Middle frontal gyrus (tissue), 1 donor: ENCODE measurements around the gene CCDC157.

Experiments used
- DNase-seq: peaks from one replicate; pipeline ENCODE4 v3.0.0-alpha.2; 2015; ENCODE audit warnings: low spot score; ENCODE audit errors: extremely low spot score

The CCDC157 gene

DNA sequence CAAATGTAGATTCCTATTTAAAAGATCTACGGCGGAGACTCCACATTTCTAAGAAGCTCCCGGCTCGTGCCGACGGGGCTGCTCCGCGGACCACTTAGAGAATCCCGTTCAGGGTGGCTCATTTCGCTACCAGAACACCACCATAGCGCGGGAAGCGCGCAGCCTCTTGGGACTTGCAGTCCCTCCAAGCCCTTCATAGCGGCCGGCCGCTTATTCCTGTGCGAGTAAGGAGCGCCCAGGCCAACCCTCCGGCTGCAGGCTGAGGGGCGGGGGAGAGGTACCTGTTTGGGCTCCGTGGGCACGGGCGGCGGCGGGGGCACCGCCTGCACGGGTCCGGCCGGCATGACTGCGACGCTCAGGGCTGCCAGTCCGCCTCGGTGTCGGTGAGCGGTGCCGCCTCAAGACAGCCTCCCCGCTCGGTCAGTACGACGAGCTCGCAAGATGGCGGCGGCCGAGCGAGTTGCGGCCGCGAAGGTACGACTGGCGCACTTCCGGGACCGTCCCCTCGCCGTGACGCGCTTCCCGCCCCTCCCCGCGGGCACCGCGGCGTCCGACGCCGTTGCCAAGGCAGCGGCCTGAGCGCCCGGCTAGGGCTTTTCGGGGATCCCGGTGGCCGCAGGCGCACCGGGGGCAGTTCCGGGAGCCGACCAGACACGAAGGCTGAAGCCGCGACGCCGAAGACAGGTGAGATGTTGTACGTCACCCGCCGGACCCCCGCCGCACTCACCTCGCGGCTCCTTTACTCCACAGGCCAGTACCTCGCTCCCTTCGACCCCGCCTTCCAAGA is at the start of gene CCDC157, which contains the start of gene SF3A1:
Gene CCDC157, plus strand, starts transcription at position 559 of the 787 bp plus-strand sequence. CDS start 8,994 bp downstream, outside the sequence.
Gene SF3A1, minus strand, starts transcription at position 446 of the 787 bp plus-strand sequence. Its CDS starts 102 bp downstream, at position 344.
- peak; percentile 91 for DNase-seq

DNA sequence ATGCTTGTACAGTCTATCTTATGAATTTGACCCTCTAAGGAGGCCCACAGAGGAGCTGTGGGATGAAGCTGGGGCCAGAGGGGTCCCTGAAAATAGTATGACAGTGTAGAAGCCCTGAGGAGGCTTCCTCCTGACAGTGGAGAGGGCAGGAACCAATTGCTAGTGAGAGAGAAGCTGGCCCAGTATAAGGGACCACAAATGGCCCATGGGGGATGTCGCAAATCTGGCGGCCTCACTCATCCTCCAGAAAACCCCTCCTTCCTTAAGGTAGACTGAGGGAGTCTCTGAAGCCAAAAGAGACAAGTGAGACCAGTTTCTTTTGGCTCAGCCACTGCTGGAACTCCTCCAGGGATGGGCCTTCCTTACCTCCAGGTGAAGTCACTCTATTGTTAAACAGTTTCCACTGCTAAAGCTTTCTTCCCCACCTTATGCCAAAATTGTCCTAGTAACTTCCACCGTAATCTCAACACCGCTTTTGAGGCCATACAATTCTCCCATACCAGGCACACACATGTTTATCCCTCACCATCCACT is 49.7 kb upstream of the CCDC157 start:
- no peak for DNase-seq

DNA sequence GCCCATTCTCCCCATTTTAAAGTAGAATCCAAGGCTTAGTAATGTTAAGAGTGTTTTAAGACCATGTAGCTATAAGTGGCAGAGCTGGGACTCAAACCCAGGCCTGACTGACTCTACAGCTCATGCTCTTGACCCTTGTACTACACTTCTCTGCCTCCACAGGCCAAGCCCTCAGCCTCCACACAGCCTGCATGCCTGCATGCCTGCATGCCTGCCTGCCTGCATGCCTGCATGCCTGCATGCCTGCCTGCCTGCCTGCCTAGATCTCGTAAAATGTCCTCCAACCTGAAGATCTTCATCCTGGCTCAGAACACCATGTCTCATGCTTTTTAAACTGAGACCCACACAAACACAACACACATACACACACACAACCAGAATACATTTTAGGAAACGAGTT is 48.7 kb upstream of the CCDC157 start:
- DNase-seq: no peak

DNA sequence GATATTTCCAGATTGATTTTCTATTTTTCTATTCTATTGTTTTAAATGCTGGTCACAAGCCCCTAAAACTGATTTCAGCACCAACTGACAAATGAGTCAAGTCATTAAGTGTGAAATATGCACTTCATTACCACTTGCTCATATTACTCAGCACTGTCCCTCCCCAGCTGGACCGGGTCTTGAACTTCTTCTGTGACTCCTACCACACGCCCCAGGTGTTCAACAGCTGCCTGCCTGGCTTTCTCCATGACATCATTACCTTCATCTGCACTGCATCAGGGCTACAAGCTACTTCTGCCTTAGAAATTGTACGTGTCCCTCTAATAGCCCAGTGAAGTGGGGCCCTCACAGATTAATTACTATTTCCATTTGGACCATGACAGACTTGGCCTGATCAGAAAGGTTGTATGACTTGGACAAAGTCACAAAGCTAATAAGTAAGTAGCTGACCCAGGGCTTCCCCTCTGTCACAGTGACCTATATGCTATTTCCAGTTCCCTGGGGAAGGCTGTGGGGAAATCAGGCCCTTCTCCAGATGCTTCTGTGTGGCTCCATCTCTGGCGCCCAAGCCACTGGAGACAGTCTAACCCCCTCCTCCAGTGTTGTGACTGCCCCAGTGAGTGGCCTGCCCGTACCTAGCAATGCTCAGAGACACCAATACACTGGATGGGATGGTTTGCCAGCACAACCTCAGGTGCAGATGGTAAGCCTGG is 48.1 kb upstream of the CCDC157 start:
- no peak for DNase-seq

DNA sequence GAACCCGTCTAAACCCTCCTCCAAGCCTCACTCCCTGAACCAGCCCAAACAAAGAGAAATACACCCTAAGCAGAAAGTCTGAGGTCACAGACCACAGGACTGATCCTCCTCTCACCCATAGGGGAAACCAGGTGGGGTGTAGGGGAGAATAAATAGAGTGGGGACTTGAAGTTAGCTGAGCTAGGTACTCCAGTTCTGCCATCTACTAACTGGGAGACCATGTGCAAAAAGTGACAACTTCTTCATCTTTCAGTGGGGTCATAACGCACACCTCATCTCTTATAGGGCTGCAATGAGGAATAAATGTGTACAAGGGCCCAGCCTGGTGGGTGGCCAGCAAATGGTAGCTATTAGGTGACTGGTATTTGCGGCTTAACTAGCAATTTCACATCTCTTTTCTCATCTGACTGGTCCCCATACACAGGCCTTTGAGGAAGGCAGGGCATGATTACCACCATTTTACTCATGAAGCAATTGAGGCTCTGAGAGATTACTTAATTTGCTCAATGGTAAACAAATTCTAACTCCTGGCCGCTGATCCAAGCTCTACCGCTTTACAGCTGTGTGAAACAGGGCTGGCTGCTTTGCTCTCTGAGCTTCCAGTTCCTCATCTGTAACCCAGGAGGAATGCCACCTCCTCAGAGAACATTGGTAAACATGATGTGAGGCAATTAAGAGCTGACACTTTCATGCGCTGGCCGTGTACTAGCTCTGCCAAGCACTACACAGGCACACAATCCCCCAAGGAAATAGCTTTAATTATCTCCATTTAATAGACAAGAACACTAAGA is 46.7 kb upstream of the CCDC157 start:
- DNase-seq: no peak

DNA sequence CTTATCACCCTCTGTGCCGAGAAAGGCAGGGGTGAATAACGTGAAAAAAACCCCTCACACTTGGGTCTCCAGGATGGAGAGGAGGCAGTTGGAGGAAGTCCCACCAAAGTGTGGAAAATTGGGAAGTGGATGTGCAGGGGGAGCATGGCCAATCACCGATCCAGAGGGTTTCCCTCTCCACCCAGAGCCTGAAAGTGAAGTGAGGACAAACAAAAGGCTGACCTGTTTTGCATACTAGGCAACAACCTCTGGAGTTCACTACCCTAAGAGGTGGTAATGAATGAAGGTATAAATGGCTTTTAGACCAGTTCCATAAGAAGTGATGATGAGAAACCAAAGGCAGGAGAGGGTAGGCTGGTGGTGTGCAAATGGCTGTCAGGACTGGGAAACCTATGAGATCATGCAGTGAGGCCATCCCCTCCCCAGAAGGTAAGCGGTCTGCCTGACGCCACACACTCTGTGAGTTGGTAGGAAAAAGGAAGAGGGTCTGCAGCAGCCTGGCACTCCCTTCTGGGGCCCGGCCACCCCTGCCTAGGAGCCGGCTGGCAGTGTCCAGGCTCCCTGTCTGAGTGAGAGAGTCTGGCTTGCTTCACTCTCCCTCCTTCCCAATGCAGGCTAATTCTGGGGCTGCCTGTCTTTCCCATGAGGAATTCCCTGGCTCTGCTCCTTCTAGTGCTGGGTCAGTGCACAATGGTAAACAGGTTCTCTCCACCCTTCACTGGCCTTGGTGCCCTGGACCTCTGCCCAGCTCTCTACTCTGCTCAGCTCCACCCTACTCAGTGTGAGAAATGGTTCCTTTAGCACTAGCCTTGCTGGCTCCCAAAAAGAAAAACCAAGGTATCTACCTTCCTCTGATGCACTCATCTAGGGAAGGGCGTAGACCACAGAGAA is 45.7 kb upstream of the CCDC157 start:
- DNase-seq: no peak

DNA sequence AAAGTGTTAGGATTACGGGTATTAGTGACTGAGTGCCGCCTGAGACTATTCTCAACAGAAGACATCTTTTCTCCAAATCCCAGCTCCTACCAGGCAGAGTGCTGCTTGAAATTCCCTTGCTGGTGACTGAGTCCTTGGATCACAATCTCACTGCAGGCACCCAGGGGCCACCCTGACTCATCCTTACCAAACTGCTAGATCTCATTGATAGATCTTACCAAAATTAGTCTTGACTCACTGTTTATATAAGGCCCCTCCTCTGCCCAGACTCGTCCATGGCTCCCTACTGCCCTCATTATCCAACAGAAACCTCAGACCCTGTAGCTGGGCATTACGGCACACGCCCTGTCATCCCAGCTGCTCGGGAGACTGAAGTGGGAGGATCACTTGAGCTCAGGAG is 44.8 kb upstream of the CCDC157 start:
- no peak for DNase-seq

DNA sequence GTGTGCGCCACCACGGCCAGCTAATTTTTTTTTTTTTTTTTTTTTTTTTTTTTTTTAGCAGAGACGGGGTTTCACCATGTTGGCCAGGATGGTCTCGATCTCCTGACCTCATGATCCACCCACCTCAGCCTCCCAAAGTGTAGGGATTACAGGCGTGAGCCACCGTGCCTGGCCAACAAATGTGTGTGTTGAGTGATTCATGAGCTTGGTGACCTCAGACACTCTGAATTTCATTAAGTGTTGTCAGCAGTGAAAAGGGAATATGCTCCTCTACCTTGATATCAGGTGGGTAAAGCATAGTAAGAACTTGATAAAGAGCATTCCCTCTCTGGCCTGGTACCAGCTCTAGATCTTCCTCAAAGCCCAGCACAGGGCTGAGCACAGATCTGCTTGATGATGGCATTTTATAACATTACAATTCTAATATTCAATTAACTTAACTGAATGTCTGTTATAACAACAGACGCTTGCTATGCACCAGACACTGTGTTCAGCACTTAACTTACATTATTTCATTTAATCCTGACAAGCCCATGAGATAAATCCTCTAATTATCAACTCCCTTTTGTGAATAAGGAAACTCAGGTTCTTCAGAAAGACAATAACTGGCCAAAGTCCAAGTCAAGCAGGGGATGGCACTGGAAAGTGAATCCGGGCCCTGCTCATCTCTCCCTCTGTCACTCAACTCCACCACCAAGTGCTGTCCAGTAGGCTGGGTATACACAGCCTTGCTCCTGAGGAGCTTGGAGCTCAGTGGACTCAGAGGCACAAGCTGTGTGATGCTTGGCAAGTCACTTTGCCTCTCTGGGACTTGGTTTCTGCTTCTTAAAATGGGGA is 43.1 kb upstream of the CCDC157 start:
- DNase-seq: no peak

DNA sequence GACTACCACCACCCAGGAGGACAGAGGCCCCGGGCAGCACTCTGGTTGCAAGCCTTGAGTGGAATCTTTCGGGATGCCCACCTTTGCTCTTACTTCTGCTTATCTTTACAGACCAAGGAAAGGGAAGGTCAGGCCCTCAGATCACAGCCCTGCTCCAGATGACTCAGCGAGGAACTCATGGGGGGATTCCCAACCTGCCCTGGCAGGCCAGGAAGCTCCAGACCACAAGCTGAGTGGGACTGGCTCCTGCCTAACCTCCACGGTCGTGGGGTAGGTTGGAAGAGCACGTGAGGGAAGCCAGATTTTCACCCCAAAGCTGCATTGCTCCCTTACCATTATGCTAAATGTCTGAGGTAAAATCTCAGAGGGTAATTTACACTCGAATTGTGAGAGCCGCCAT is 41.9 kb upstream of the CCDC157 start:
- no peak for DNase-seq

DNA sequence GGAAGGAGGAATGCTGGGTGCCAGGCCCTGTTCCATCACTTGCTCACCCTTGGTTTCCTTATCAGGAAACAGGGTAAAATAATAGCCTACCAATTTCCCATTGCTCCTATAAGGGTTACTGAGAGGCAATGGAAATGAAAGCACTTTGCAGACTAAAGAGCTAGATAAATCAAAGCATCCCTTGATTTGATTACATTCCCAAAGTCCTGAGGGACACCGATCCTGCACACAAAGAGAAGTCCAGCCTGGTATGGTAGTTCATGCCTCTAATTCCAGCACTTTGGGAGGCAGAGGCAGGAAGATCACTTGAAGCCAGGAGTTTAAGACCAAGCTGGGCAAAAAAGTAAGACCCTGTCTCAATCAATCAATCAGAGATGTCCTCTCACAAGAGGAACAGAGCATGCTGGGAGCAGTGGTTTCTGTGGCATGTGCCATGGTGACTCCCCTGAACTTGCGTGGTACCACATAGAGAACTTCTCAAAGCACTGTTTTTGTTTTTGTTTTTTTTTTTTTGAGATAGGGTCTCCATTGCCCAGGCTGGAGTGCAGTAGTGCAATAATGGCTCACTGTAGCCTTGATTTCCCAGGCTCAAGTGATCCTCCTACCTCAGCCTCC is 40.7 kb upstream of the CCDC157 start:
- DNase-seq: no peak

DNA sequence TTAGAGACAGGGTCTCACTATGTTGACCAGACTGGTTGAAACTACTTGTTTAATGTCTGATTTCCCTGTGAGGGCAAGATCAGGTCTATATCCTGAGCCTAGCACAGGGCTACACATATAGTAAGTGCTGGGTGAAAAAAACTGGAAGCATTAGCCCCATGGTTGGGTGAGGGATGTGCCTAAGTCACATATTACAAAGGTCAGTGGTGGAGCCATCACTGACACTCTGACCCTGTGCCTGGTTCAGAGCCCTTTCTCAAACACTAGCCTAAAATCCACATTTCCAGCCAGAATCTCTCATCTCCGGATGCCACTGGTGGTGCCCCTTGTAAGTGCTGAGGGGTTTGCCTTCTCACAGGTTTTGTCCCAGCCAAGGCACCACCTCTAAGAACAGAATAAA is 39.0 kb upstream of the CCDC157 start:
- DNase-seq: no peak

DNA sequence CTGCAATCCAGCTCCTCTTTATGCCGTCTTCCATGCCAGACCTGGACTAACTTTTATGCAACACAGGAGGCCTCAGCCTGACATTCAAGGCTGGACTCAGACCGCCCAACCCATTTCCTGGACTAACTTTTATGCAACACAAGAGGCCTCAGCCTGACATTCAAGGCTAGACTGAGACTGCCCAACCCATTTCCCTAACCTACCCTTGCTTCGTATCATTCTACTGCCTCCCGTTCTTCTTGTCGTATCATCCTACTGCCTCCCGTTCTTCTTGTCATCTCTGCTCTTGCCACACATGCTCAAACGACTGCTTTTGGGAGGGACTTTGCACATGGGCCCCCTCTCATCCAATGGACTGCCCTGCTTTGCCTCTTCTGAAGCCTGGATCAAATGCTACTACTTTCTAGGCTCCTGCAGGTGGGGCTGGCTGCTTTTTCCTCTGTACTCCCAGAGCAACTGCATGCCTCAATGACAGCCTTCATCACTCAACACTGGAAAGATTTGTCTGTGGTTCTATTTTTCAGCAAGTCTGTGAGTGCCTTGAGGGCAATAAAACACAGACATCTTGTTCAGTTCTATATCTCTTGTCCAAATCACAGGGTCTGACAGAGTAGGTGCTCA is 37.9 kb upstream of the CCDC157 start:
- no peak for DNase-seq

DNA sequence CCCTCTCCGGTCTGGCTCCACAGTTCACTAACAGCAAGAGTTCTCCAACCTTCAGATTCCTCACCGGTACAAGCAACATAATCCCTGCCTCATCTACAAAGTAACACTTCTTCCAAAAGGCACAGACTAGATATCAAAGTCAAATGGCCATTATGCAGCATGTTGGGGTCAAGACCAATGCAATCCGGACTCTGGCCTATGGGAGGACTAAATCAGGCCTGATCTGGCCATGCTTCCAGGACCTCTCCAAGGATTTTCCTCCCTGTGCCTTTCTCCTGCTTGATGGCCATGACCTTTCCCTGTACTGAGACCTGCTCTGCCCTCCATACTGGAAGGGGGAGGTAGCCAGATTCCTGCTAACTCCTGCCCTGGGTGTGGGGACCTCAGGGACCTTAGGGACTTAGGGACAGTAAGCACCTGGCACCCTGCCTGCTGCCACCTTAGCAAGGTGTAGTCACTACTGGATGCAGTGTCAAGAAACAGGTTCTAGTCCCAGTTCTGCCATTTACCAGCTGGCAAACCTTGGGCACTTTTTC is 36.7 kb upstream of the CCDC157 start:
- DNase-seq: no peak

DNA sequence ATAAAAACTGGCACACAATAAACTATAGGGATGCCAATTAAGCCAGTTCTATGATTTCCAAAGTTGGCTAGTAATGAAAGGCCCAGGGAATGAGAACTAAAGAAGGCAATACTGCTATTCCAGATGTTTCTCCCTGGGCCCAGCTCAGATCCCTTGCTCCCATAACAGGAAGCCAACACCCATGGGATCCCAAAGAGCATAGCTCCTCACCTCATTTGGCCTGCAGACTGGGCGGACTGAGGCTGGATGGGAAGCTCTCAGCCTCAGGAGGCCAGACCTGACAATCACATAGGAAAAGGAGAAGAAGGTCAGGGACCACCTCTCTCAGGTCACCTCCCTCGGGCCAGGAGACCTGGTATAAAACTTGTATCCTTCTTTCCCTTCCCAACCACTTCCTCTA is 35.3 kb upstream of the CCDC157 start:
- DNase-seq: no peak

DNA sequence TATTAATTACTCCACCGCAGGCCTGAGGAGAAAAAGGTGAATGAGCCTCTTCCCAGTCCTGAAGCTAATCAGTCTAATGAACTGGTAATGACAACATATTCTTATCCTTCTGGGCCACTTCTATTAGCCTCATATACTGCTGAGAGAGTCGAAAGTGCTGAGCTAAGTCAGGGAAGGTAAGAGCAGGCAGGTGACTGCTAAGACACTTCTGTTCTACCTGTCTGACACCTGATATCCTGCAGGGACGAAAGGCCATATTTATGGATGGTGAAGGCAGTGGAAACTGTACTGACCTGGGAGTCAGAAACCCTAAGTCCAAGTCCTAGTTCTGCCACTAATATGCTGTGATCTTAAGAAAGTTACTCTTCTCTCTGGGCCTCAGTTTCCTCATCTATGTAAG is 33.6 kb upstream of the CCDC157 start:
- DNase-seq: no peak

DNA sequence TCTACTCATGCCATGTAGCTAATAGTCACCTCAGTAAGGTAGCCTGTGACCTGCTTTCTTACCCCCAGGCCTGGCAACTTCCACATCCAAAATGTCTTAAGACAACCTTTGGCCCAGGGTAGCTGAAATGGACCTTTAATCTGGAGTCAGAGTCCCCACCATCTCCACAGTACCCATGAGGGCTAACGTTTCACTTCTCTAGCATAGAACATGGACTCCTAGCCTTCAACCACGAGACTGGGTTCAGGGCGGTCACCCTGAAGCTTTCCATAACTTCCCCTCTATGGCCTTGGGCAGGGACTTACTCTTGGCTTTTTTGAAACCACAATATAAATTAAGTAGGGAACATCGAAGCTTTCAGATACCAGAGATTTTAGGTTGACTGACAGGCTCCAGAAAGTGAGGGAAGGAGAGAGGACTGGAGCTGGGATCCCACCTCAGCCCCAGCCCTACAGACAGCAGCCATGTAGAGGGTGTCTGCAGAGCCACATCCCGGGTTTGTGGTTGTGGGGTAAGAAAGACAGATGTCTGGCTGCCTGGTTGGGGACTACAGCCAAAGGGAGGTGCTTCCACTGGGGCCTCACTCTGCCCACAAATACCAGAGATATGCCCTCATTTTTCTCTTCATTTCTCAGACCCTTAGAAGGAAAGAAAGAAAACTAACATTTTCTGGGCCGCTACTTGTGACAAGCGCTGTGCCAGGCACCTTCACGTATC is 32.6 kb upstream of the CCDC157 start:
- DNase-seq: no peak

DNA sequence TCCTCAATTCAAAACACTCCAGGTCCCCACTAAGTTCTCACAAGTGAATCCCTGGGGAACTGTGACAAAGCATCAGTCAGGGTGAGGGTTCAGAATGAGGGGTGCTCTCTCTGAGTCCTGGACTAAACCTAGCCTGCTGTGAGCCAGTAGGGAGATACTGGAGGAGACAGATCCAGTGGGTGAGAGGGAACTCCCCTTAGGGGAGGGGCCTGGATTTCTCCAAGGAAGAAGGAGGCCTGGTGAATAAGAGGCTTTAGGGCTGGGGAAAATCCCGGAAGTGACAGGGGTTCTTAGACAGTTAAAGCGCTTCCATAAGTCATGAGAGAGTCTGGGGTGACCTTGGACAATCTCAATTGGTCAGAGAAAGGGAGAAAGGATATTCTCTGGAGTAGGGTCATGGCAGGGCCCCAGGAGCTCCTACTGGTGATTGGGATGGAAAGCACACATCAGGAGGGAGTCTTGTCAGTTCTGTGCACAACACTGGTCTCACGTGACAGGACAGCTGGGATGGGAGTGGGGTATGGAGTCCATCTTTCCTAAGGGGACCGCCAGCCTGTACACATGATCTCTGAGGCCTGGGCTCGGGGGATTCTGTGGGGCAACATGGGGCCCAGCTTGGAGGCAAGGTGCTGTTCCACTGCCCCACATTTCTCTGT is 31.6 kb upstream of the CCDC157 start:
- no peak for DNase-seq
